HG03439 (cell line): ENCODE data around the gene CHMP2A.

Source experiments
- ATAC-seq: cut with Tn5 transposase; IDR thresholded peaks from one replicate; pipeline ENCODE4 v1.9.1; 2021; ENCODE audit warnings: mild to moderate bottlenecking, moderate library complexity; ENCODE audit not compliant: unreplicated experiment

Gene CHMP2A

DNA sequence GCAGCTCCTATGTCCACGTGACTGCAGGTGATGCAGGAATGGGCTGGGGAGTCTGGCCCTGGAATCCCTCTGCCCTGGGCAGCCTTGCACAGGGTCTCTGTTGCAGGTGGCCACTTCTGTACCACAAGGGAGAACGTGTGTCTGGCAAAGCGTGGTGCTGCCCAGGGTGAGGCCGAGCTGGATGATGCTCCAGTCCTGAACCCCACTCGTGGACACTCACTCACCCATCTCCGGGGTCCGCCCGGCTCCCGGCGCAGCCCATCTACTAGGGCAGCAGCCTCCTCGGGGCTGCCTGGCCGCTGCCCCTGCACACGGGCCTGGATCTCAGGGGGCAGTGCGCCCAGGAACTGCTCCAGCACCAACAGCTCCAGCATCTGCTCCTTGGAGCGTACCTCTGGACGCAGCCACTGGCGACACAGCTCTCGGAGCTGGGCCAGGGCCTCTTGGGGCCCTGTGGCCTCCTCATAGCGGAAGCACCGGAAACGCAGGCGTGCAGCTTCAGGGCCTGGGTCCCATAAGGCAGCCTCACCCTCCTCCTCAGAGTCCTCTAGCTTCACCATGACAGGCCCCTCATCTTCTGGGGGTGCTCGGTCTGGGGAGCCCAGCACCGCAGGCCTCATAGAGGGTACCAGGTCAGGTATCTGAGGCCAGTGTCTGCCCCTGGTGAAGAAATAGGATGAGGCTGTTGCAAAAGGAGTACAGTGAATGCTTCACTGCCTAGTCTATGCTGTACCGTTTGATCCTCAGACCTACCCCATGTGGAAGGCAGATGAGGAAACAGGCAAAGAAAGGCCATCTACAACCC, 16.1 kb upstream of the CHMP2A start:
- ATAC-seq, result no peak

DNA sequence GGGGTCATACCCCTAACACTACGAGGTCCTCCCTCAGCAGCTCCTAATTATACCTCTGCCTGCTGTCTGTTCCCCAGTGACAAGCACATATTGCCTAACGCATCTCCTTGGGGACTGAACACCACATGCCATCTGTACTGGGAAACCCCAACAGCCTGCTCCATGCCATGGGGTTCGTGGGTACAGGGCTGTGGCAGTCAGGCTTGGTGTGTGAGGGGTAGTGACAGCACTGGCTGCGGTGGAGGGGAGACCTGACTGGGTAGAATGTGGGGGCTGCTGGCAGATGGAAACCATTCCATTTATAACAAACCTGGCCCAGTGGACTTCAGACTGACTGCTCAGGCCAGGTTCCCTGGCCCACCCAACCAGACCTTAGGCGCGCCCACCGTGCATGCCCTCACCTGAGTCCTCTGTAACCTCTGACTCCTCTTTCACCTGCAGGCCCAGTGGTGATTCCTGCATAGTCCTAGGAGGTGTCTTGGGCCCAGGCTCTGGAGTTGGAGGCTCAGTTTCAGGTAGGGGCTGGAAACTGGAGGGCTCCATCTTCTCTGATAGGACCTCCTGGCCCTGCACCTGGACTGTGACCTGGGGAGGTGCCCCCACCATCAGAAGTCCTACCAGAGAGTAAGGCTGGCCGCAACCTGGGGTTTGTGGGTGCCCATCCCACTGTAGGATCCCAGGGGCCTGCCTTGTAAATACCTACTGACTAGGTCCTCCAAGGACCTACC, 15.2 kb upstream of the CHMP2A start:
- ATAC-seq, result no peak

DNA sequence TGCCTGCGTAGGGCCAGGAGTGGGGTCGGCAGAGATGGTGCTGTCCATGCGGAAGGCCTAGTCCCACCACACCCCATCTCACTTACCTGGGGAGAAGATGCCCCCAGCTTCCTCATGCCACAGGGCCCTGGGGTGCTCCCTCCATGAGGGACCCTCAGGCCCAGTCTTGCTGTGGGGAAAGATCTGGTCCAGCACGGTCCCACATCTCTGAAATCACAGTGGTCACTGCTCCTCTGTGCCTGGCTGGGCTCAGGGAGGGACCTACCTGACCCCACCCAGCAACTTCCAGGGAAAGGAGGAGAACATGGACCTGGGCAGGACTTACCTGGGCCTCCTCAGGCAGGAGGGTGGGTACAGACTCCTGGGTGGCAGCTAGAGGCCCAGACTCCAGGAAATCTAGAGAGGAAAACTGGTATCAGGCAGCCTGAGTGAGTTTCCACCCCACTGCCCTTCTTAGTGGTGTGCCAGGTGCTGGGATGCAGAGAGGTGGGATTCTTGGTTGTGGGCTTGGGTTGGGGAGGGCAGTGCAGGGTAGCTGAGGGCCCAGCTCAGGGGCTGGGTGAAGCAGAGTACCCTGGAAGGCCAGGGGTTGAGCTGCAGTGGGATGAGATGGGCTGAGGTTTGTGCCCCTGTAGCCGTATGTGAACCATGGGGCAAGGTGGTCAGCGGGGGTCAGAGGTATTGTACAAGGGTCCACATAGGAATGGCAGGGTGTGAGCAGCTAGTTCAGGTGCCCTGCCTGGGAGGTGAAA, 14.5 kb upstream of the CHMP2A start:
- ATAC-seq, result no peak

DNA sequence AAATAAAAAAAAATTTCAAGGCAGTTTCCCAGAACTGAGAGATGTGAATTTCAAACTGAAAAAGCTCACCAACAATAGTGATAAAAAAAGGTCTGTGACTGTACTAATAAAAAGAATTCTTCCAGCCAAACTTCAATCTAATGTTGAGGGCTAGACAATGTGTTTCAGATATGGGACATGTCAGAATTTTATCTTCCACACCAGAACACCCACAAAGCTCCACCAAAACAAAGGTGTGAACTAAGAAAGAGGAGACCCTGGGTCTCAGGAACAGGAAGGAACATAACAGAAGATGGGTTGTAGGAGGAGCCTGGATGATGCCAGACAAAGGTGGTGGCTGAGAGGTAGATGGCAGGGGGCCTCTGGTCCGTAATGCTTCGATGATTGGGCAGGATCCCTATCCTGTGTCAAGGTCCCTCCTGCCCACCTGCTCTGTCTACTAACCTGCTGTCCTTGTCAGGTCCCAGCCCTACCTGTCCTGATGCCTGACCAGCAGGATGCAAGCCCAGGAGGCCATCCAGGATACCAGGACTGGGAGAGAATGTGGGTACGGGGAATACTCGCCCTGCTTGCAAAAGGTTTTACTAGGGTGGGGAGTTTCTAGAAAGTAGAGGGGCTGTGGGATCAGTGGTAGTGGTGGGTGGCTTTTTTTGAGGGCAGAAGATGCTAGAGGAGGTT, 13.7 kb upstream of the CHMP2A start:
- ATAC-seq, result no peak

DNA sequence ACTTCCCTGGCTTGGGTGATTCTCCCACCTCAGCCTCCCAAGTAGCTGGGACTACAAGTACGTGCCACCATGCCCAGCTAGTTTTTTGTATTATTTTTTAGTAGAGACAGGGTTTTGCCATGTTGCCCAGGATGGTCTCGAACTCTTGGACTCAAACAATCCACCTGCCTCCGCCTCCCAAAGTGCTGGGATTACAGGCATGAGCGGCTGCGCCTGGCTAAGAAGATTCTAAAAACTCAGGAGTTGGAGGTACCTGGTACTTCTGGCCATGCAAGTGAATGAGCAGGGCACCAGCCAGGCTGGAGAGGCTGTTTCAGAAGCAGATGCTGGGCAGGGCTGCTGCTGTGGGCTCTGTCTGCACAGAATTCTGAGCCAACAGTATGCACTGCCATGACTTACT, 12.1 kb upstream of the CHMP2A start:
- ATAC-seq, result no peak

DNA sequence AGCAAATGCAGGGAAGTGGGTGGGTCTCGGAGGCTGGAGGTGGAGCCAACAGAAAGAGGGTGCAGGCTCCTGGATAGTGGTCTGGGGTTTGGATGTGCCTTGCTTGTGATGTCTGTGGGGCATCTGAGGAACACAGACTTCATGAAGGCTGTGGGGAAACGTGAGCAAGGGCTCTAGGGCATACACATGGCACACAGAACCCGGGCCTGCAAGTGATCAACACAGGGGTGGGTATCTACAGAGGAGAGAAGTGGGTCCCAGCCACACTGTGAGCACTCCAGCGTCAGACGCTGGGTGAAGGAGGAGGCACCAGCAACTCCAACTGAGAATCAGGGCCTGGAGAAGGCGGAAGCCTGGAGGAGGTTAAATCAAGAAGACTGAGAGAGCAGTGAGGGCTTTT, 8.9 kb upstream of the CHMP2A start:
- no peak for ATAC-seq

DNA sequence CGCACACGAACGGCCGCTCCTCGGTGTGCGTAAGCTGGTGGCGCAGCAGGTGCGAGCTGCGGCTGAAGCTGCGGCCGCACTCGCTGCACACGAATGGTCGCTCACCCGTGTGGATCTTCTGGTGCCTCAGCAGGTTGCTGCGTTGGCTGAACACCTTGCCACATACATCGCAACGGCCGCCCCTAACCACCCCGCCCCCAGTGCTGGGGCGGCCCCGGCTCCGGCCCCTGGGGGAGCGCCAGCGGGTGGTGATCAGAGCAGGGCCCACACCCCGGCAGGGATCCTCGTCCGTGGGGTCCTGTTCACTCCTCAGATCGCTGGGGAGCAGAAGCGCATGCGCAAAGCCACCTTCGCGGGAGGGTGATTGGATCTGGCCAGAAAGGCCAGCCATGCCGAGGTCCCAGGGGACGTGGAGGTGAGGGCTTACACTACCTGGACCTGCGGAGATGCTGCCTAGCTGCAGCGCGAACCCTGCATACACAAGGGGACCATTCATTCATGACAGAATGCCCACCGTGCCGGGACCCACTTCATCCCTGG, 8.2 kb upstream of the CHMP2A start:
- ATAC-seq, result no peak

DNA sequence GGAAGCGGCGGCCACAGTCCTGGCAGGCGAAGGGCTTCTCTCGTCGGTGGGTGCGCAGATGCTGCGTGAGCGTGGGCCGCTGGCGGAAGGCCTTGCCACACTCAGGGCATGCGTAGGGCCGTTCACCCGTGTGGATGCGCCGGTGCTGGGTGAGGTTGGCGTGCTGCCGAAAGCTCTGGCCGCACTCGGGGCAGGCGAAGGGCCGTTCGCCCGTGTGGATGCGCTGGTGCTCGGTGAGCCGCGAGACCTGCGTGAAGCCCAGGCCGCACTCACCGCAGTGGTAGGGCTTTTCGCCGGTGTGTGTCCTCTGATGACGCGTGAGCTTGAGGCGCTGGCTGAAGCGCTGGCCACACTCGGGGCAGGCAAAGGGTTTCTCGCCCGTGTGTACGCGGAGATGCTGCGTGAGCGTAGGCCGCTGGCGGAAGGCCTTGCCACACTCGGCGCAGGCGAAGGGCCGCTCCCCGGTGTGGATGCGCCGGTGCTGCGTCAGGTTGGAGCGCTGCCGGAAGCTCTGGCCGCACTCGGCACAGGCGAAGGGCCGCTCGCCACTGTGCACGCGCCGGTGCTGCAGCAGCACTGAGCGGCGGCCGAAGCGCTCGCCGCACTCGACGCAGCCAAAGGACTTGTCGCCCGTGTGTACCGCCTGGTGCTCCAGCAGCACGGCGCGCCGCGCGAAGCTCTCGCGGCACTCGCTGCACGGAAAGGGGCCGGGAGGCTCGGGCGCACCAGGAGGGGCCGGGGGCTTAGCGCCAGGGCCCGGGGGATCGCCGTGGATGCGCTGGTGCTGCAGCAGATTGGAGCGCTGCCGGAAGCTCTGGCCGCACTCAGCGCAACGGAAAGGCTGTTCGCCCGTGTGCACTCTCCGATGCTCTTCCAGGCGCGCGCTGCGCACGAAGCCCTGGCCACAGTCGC, 7.5 kb upstream of the CHMP2A start:
- ATAC-seq, result no peak

DNA sequence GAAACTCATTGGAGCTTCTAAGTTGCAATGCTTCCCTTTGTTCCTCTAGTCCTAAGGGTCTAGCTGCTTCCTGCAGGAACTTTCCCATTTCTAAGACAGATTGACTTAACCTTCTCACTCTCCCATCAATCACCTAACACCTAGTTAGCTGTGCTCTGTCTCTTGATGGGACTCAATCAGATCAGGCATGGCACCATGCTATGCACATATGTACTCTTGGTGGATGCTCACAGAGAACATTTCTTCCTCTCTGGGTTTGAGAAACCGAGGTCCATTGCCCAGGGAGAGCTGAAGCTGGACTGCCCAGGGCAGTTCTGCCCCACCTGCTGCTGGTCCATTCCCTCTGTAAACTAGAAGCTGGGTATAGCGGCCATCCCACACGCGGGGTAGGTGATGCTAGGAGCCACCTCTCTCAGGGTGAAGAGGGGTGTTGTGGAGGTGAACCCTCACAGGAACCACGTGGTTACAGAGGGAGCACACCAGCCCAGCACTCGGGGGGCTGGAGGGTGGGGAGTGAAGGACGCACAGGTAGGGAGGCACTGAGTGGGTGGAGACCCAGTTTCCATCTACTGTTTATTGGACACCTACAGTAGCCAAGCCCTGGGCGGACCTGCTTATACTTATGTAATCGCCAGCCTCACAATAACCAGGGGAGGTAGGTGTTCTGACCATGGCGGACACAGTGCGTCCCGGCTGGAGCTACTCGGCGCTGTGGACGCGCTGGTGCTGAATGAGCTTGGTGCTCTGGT, 6.6 kb upstream of the CHMP2A start:
- no peak for ATAC-seq

DNA sequence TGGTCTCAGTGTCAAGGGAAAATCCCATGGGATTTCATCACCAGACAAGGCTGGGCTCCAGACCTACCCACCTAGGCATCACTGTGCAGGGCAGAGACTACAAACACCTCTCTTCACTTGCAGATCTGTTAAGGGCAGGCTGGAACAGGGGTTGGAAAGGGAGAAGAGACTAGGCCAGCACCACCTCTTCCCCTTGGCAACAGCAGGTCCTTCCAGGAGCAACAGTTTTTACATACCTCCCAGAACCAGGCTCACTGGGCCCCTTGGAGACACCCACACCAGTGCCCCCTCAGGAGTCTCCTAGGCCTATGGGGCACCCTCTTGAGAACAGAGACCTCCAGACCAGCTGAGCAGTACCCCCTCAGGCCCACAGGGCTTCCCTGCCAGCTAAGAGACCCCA, 6.0 kb upstream of the CHMP2A start:
- ATAC-seq, result no peak

DNA sequence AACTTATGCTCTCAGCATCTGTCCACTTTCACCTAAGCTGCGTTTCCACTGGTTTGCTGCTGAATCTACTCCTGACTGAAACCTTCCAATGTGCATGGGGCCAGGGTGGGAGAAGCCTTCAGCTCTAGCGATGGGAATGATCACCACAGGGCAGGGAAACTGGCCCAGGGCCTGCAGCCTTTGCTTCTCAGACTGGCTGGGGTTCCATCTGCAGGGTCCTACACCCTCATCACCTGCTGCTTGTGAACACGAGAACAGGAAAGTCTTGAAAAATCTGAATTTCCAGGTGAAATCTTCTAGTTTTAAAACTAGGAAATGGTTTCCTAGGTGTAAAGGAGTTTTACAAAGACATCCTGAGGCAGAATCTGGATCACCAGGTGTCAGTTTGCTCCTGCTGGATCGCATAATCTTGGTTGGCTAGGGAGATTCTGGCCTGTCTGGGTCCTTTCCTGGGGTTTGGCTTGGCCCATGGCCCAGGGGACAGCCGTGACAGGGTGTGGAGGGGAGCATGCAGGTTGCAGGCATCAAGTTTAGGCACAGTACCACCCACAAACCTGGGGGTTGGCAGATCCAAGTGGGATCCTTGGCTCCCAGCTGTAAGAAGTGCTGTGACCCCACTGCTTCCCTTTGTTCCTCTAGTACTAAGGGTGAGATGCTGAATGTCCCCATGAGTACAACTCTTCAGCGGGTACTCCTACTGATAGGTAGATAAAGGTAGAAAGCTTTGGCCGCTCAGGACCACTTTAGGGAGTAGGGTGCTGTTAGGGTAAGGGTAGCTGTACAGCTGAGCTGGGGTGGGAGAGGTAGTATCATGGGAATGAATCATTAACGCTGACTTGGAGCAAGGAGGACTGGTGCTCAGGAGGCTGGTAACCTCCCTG, 5.3 kb upstream of the CHMP2A start:
- no peak for ATAC-seq

DNA sequence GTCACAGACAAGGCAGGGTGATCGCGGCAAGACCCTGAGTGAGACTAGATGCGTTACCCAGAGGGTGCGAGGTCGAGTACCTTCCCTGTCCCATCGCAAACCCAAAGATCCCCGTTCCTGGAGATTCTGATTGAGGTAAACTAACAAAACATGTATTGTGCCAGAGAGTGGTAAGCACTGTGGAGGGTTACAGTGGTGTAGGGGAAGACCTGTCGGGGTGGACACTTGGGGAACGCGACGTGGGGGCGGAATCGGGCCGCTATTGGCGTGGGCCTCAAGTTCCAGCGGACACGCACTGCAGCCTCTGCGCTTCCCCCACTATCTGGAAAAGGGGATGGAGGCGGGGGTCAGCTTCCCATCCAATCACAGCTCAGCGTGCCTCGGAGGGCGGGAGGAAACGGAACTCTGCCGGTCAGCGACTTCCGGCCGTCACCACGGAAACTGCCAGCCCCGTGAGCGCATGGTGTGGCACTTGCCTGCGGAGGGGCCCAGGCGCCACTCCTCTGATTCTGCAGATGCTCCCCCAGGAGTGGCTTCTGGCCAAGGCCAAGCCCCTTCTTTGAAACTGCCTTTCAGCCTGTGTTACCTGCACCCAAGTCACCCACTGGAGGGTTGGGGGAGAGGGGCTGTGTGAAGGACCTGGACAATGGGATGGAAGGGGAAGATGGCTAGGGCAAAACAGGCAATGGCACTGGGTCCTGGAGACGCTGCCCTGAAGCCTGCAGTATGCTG, 4.5 kb upstream of the CHMP2A start:
- ATAC-seq, result no peak

DNA sequence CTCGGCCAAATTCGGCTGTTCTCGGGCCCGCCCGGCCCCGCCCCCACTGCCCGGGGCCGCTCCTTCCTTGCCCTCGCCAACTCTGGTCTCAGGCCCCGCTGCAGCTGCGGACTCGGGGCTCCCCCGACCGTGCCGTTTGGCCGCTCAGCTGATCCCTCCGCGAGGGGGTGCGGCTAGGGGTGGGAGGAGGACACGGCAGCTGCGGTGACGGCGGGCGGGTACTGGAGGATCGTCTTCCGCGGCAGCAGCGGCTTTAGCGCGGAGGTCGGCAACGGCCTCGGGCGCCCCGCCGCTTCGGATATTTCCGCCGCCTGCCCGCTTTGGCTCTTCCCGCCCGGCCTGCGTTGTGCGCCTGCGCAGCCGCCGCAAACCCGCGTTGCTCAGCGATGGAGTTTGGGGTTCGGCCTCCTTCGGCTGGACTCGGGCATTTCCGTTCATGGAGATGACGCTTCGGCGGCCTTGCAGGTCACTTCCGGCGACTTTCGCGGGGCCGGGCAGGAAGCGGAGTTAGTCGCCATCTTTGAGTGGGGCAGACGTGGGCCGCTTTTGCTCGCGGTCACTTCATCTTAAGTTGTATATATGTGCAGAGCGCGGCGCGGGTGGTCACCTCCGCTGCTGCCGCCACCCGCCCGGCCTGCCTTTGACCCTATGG, 3.8 kb upstream of the CHMP2A start:
- ATAC-seq, result peak; percentile 55

DNA sequence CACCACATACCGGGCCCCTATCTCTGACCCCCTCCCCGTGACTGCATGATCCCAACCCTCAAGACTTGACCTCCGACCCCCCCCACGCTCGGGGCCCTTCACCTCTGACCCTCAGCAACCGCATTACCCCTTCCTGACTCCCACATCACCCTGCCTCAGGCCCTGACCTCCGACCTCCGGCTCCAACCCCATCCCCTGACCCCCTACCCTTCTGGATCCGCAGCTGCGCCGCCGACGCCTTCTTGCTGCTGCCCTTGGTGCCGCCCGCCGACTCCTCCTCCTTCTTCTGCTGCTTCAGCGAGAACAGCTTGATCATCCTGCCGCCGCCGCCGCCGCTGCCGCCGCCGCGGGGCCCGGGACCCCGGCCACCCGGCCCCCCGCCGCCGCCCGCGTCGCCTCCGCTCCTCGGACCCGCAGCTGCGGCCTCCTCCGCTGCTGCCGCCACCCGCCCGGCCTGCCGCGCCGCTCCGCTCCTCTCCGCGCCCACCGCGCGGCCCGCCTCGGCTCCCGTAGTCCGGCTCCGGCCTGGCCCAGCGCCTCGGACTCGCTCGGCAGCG, 3.2 kb upstream of the CHMP2A start, which contains the start of gene UBE2M:
UBE2M (minus strand) TSS at position 546 of the 557 bp plus-strand sequence; CDS start at position 316, 230 bp downstream.
- ATAC-seq, result no peak

DNA sequence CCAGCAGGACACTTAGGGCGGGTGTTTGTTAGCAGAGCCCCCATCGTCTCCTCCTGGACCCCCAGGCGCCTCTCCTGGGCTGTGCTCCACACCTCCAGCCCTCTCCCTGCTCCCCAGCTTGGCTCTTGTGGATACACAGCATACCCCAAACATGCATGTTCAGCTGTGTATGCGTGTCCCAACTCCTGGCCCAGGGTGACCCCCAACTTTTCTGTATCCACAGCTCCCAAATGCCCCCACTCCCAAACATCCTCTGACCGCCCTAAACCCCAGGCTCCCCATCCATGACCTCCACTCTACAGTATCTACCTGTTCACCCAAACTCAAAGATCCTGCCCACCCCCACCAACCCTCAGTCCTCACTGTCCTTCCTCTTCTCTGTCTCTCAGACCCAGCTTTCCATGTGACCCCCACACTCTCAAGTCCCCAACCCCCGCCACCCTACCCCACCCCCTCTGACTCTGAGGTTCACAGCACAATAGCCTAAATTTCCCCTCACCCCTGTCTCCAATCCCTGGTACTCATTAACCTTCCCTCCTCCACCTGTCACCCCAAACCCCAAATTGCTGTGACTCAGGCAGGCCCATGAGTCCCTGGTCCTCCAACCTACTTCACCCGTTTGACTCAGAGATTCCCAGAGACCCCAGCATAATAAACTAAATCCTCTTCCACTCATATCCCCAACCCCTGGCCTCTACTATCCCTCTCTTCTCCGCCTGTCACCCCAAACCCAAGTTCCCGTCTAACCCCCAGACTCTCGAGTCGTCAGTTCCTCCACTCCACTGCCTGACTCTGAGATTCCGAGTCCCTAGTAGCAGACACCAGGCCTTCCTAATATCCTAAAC, 2.5 kb upstream of the CHMP2A start:
- no peak for ATAC-seq
